Lower lobe of right lung (tissue), 2 donors: ENCODE data around the gene CAV2. TPM values are rescaled to one million over a fixed set of nuclear protein-coding genes. Genes with fewer than 3 reads are reported as not detected.

Source experiments
- ATAC-seq, 2 donors: fragments of 200-7000 bp; cut with Tn5 transposase; one replicate each; pipeline ENCODE4 v1.9.1; 2020 to 2022; ENCODE audit warnings: mild to moderate bottlenecking in 2 of 2, moderate library complexity in 2 of 2
- DNase-seq: peaks from one replicate; pipeline ENCODE4 v3.0.0-alpha.2; 2020
- H3K27ac ChIP-seq: fragments of 200-600 bp; one replicate; pipeline ENCODE4 v1.8.0; 2022
- H3K27me3 ChIP-seq: fragments of 200-600 bp; one replicate; pipeline ENCODE4 v1.8.0; 2022; ENCODE audit warnings: low read depth
- H3K36me3 ChIP-seq: fragments of 200-600 bp; one replicate; pipeline ENCODE4 v1.8.0; 2022; ENCODE audit warnings: mild to moderate bottlenecking
- H3K4me1 ChIP-seq: fragments of 200-600 bp; one replicate; pipeline ENCODE4 v1.8.0; 2022
- H3K4me3 ChIP-seq: fragments of 200-600 bp; one replicate; pipeline ENCODE4 v1.8.0; 2022; ENCODE audit warnings: mild to moderate bottlenecking
- H3K9me3 ChIP-seq: fragments of 200-600 bp; one replicate; pipeline ENCODE4 v1.8.0; 2022
- intact Hi-C: fragments of 100-400 bp; cut with DNase I; formaldehyde crosslinking; loops from one replicate; pipeline ENCODE4 v1.11.0; 2022
- total RNA-seq: library from RNA; stranded (reverse); fragmentation: NEBNext Ultra II Directional; extraction: Animal tissue kit (Norgen Biotek cat#: 25700); gene quantifications from one replicate; pipeline ENCODE4 v1.2.1, GENCODE V29; 2021
- TF ChIP-seq, protein P1 (sequence below): fragments of 200-600 bp; IDR thresholded peaks from one replicate; pipeline ENCODE4 v1.8.0; 2022; ENCODE audit warnings: antibody characterized with exemption, mild to moderate bottlenecking
- donor health status: DM: no; HTN: yes; CAD: no; lungs with severe emphysema.

The CAV2 gene
- total RNA-seq, 1 donor from 2014 or later: 143 TPM

GRCh38 chr7:116511552-116512519 lies 12.3 kb downstream of the CAV2 start:
- DNase-seq (no peak), ATAC-seq (peak; percentile 69 to 71)
- Histone ChIP-seq H3K27ac (peak overlapping the region; percentile 71), H3K4me3 (peak overlapping the region; percentile 45), H3K4me1 (peaks cover 6% of the 10 kb centered on the region), H3K36me3 (peaks cover 11% of the 10 kb centered on the region), H3K9me3 (no peaks in the 10 kb centered on the region), H3K27me3 (no peaks in the 10 kb centered on the region)
- TF ChIP-seq, protein P1, sequence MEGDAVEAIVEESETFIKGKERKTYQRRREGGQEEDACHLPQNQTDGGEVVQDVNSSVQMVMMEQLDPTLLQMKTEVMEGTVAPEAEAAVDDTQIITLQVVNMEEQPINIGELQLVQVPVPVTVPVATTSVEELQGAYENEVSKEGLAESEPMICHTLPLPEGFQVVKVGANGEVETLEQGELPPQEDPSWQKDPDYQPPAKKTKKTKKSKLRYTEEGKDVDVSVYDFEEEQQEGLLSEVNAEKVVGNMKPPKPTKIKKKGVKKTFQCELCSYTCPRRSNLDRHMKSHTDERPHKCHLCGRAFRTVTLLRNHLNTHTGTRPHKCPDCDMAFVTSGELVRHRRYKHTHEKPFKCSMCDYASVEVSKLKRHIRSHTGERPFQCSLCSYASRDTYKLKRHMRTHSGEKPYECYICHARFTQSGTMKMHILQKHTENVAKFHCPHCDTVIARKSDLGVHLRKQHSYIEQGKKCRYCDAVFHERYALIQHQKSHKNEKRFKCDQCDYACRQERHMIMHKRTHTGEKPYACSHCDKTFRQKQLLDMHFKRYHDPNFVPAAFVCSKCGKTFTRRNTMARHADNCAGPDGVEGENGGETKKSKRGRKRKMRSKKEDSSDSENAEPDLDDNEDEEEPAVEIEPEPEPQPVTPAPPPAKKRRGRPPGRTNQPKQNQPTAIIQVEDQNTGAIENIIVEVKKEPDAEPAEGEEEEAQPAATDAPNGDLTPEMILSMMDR: no peak
- intact Hi-C loops: no loop called here

GRCh38 chr7:116512520-116513188 lies 13.1 kb downstream of the CAV2 start:
- intact Hi-C loops: no loop called here
- DNase-seq (no peak), ATAC-seq (peak in 1 of 2 donors; percentile 11)
- Histone ChIP-seq H3K4me3 (peak overlapping the region; percentile 45), H3K36me3 (peaks cover 3% of the 10 kb centered on the region), H3K27me3 (no peaks in the 10 kb centered on the region), H3K27ac (peak overlapping the region; percentile 71), H3K4me1 (peaks cover 6% of the 10 kb centered on the region), H3K9me3 (no peaks in the 10 kb centered on the region)
- TF ChIP-seq, protein P1: no peak

- H3K9me3 ChIP-seq: no peaks in the 10 kb centered on the region
- ATAC-seq: no peak
- TF ChIP-seq, protein P1: no peak
- peaks cover 6% of the 10 kb centered on the region for H3K4me1 ChIP-seq
- intact Hi-C loops: no loop called here
- DNase-seq: no peak
- no peaks in the 10 kb centered on the region for H3K36me3 ChIP-seq
- no peak overlapping the region for H3K4me3 ChIP-seq
- H3K27me3 ChIP-seq: no peaks in the 10 kb centered on the region
- no peak overlapping the region for H3K27ac ChIP-seq
These were observed 16.0 kb downstream of the CAV2 start for GRCh38 chr7:116515584-116515983.

GRCh38 chr7:116516324-116516723 lies 16.8 kb downstream of the CAV2 start:
- H3K36me3 ChIP-seq: no peaks in the 10 kb centered on the region
- no peaks in the 10 kb centered on the region for H3K9me3 ChIP-seq
- no peaks in the 10 kb centered on the region for H3K27me3 ChIP-seq
- no peak for DNase-seq
- TF ChIP-seq, protein P1: no peak
- no peak overlapping the region for H3K4me3 ChIP-seq
- H3K4me1 ChIP-seq: peaks cover 2% of the 10 kb centered on the region
- no peak overlapping the region for H3K27ac ChIP-seq
- no peak for ATAC-seq
- intact Hi-C loops: no loop called here

DNA sequence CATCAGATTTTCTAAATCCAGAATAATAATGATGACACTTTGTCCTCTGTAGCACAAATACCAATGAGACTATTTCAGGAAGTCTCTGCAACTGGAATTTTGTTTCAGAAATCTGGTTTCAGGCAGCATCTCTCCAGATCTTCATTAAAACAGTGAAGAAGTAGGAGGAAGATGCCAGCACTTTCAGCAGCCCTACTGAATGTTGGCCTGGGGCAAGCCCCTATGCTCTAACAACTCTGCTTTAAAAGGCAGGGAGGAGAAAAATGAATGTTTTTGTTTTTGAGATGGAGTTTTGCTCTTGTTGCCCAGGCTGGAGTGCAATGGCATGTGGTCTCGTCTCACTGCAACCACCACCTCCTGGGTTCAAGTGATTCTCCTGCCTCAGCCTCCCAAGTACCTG lies 18.1 kb downstream of the CAV2 start:
- Histone ChIP-seq H3K4me3 (no peak overlapping the region), H3K4me1 (no peaks in the 10 kb centered on the region), H3K9me3 (no peaks in the 10 kb centered on the region), H3K27me3 (no peaks in the 10 kb centered on the region), H3K36me3 (no peaks in the 10 kb centered on the region), H3K27ac (no peak overlapping the region)
- DNase-seq (no peak), ATAC-seq (no peak)
- TF ChIP-seq, protein P1: no peak
- intact Hi-C loops: no loop called here
